Pancreas (tissue), 10 donors: ENCODE results near the gene OR6C76. TPM values are rescaled to one million over a fixed set of nuclear protein-coding genes. Genes with fewer than 3 reads are reported as not detected.

ENCODE experiments used
- ATAC-seq, 4 donors: fragments of 200-7000 bp; cut with Tn5 transposase; one replicate each; pipeline versions ENCODE4 v1.8.0 to v1.9.1; 2020; ENCODE audit warnings: mild to moderate bottlenecking in 4 of 4, moderate library complexity in 4 of 4
- DNase-seq, 6 donors: peaks; one replicate each; pipeline ENCODE4 v3.0.0-alpha.2; 2020
- FAIRE-seq: peaks from 2 replicates; lab custom pipeline; 2012; peaks lifted over from hg19 to GRCh38; lab: Jason Lieb, UNC
- H3K27ac ChIP-seq, 4 donors: fragments of 200-600 bp; sonication (generic); 1 replicate in 3 of 4; 2 replicates in 1 of 4; pipeline versions ENCODE4 v1.5.0 to v1.8.0; 2020
- H3K27me3 ChIP-seq, 4 donors: fragments of 200-600 bp; one replicate each; pipeline ENCODE4 v1.8.0; 2021
- H3K36me3 ChIP-seq, 3 donors: fragments of 200-600 bp; sonication (generic) in 1 of 3; one replicate each; pipeline versions ENCODE4 v1.5.0 to v1.8.0; 2020 to 2021
- H3K4me1 ChIP-seq, 3 donors: fragments of 200-600 bp; one replicate each; pipeline ENCODE4 v1.8.0; 2021
- H3K4me3 ChIP-seq, 4 donors: fragments of 200-600 bp; sonication (generic) in 2 of 4; one replicate each; pipeline versions ENCODE4 v1.5.0 to v1.8.0; 2020 to 2021
- H3K9me3 ChIP-seq, 4 donors: fragments of 200-600 bp; one replicate each; pipeline ENCODE4 v1.8.0; 2021
- CTCF ChIP-seq, 4 donors: fragments of 200-600 bp; sonication (generic) in 3 of 4; IDR thresholded peaks; one replicate each; pipeline versions ENCODE4 v1.5.0 to v1.8.0; 2021; ENCODE audit warnings: antibody characterized with exemption in 4 of 4
- WGBS, 2 donors: extraction: QIAGEN DNeasy Blood & Tissue Kit; methylation state at CpG; one replicate each; pipeline ENCODE4 v1.1.7; 2013; 5-methylcytosine and 5-hydroxymethylcytosine counted together
- intact Hi-C, 3 donors: fragments of 100-400 bp; cut with DNase I; formaldehyde crosslinking; loops; one replicate each; pipeline versions ENCODE4 v1.11.1 to v1.14.2; 2022
- polyA plus RNA-seq, 2 donors: library from polyadenylated mRNA; stranded (reverse); fragments of 200-250 nt; gene quantifications; one replicate each; pipeline ENCODE4 v1.2.3, GENCODE V29; 2013
- total RNA-seq, 6 donors: library from RNA; stranded (reverse); fragmentation: NEBNext Ultra II Directional in 4 of 6; extraction: Animal tissue kit (Norgen Biotek cat#: 25700) in 4 of 6; gene quantifications; one replicate each; pipeline versions ENCODE4 v1.2.1 to v1.2.4, GENCODE V29; 2021 to 2023
- donor health status: healthy with polysubstance abuse.
- donor health status: DM: no; HTN: no; CAD: no; lungs with moderate emphysema.
- donor health status: DM: no; HTN: no; CAD: no.
- donor health status: control.
- donor health status: control.
- donor health status: Bipolar disorder and iron deficiency.
- donor health status: DM: yes; HTN: yes; CAD: no.
- donor health status: DM: no; HTN: no; CAD: no.
- donor health status: DM: no; HTN: no; CAD: no.
- donor health status: DM: yes; HTN: yes; CAD: no.

The OR6C76 gene
- total RNA-seq (not detected), polyA plus RNA-seq (not detected)

GRCh38 chr12:55425954-55426353 is at the start of gene OR6C76:
Gene OR6C76, plus strand, starts transcription at chr12:55426254. Its CDS starts 0 bp downstream, at chr12:55426254.
- no peak for TF ChIP-seq CTCF (IDR thresholded peaks at IDR 0.05)
- no peak for DNase-seq
- intact Hi-C loops, result no loop called here
- no peak for FAIRE-seq
- ATAC-seq, result no peak
- no peak within 1 kb of the TSS for H3K27ac ChIP-seq
- no peaks in the 10 kb centered on the region for H3K36me3 ChIP-seq
- H3K27me3 ChIP-seq, result no peaks in the 10 kb centered on the region
- H3K4me1 ChIP-seq, result no peaks in the 10 kb centered on the region
- WGBS, 2 donors, result 58 to 61% methylated on average over 4 of the region's 4 CpGs
- no peak within 1 kb of the TSS for H3K4me3 ChIP-seq
- no peaks in the 10 kb centered on the region for H3K9me3 ChIP-seq

GRCh38 chr12:55385891-55386290 is 40.2 kb upstream of the OR6C76 start:
- H3K27ac ChIP-seq, result no peak overlapping the region
- H3K27me3 ChIP-seq, result no peaks in the 10 kb centered on the region
- H3K36me3 ChIP-seq, result no peaks in the 10 kb centered on the region
- DNase-seq (no peak), FAIRE-seq (no peak), ATAC-seq (no peak)
- H3K4me1 ChIP-seq, result no peaks in the 10 kb centered on the region
- no peaks in the 10 kb centered on the region for H3K9me3 ChIP-seq
- intact Hi-C loops, result no loop called here
- TF ChIP-seq CTCF (IDR thresholded peaks at IDR 0.05), result no peak
- H3K4me3 ChIP-seq, result no peak overlapping the region

- H3K4me1 ChIP-seq, result no peaks in the 10 kb centered on the region
- H3K9me3 ChIP-seq, result no peaks in the 10 kb centered on the region
- no peak overlapping the region for H3K4me3 ChIP-seq
- 88 to 91% methylated on average over 22 to 23 of the region's 23 CpGs for WGBS, 2 donors
- H3K36me3 ChIP-seq, result no peaks in the 10 kb centered on the region
- DNase-seq, result peak in 3 of 6 donors; percentile 7 to 29 (median 18)
- intact Hi-C loops, result no loop called here
- H3K27ac ChIP-seq, result no peak overlapping the region
- ATAC-seq, result no peak
- no peak for FAIRE-seq
- no peaks in the 10 kb centered on the region for H3K27me3 ChIP-seq
- TF ChIP-seq CTCF (IDR thresholded peaks at IDR 0.05), result no peak
These were observed 33.8 kb upstream of the OR6C76 start for GRCh38 chr12:55392032-55392795.

GRCh38 chr12:55396326-55396725 is 29.7 kb upstream of the OR6C76 start:
- no peak for FAIRE-seq
- Histone ChIP-seq H3K36me3 (no peaks in the 10 kb centered on the region), H3K4me1 (no peaks in the 10 kb centered on the region), H3K9me3 (no peaks in the 10 kb centered on the region), H3K4me3 (no peak overlapping the region), H3K27me3 (no peaks in the 10 kb centered on the region), H3K27ac (no peak overlapping the region)
- WGBS, 2 donors, result 72 to 86% methylated on average over 1 of the region's 1 CpG
- ATAC-seq, result no peak
- no peak for TF ChIP-seq CTCF (IDR thresholded peaks at IDR 0.05)
- no peak for DNase-seq
- intact Hi-C loops, result no loop called here

- intact Hi-C loops, result no loop called here
- WGBS, 2 donors, result 84 to 92% methylated on average over 1 of the region's 1 CpG
- Histone ChIP-seq H3K36me3 (no peaks in the 10 kb centered on the region), H3K27me3 (no peaks in the 10 kb centered on the region), H3K27ac (no peak within 1 kb of the TSS), H3K4me3 (no peak within 1 kb of the TSS), H3K4me1 (no peaks in the 10 kb centered on the region), H3K9me3 (no peaks in the 10 kb centered on the region)
- no peak for DNase-seq
- TF ChIP-seq CTCF (IDR thresholded peaks at IDR 0.05), result no peak
- FAIRE-seq, result no peak
- ATAC-seq, result no peak
These were observed 25.8 kb upstream of the OR6C76 start, which contains the start of gene OR6C65 for GRCh38 chr12:55400229-55400628. Gene OR6C65, plus strand, starts transcription at chr12:55400529. Its CDS starts 0 bp downstream, at chr12:55400529.
